Suprapubic skin (tissue), 4 donors: Measurements from ENCODE around the gene RMDN2.

Experiments used
- CTCF ChIP-seq, 2 donors: fragments of 200-600 bp in 1 of 2; fragments of 450-650 bp in 1 of 2; sonication (generic) in 1 of 2; IDR thresholded peaks; one replicate each; pipeline ENCODE4 v1.5.1; 2016 to 2019; ENCODE audit warnings: antibody characterized with exemption in 2 of 2, mild to moderate bottlenecking in 1 of 2, moderate library complexity in 1 of 2
- POLR2A ChIP-seq, 2 donors: fragments of 450-650 bp; IDR thresholded peaks; one replicate each; pipeline ENCODE4 v1.6.1; 2017; ENCODE audit warnings: antibody characterized with exemption in 2 of 2, mild to moderate bottlenecking in 2 of 2, moderate library complexity in 2 of 2
- POLR2AphosphoS5 ChIP-seq, 3 donors: sonication (generic); formaldehyde crosslinking; IDR thresholded peaks; one replicate each; pipeline ENCODE4 v1.6.1; 2017; ENCODE audit warnings: antibody characterized with exemption in 3 of 3

- no peak for TF ChIP-seq CTCF (IDR thresholded peaks at IDR 0.05)
- no peak for TF ChIP-seq POLR2AphosphoS5 (IDR thresholded peaks at IDR 0.05)
- TF ChIP-seq POLR2A (IDR thresholded peaks at IDR 0.05): no peak
These were observed 38.3 kb upstream of the RMDN2 start for GRCh38 chr2:37886745-37887144.
